Heart right ventricle (tissue), 16 donors: ENCODE results near the gene CEP131. TPM values are rescaled to one million over a fixed set of nuclear protein-coding genes. Genes with fewer than 3 reads are reported as not detected.
A peak's percentile ranks its signal among the peaks of the same experiment; 100 is the strongest.

Experiments
- ATAC-seq, 8 donors: fragments of 200-7000 bp; cut with Tn5 transposase; one replicate each; pipeline ENCODE4 v1.9.1; 2020; ENCODE audit warnings: mild to moderate bottlenecking in 8 of 8, moderate library complexity in 8 of 8, moderate number of reproducible peaks in 1 of 8
- DNase-seq, 2 donors: peaks; one replicate each; pipeline ENCODE4 v3.0.0-alpha.2; 2020
- H3K27ac ChIP-seq, 10 donors: fragments of 200-600 bp; sonication (generic) in 2 of 10; one replicate each; pipeline versions ENCODE4 v1.5.0 to v1.8.0; 2020 to 2022; ENCODE audit warnings: mild to moderate bottlenecking in 3 of 10
- H3K27me3 ChIP-seq, 7 donors: fragments of 200-600 bp; one replicate each; pipeline ENCODE4 v1.8.0; 2021 to 2022; ENCODE audit warnings: mild to moderate bottlenecking in 2 of 7
- H3K36me3 ChIP-seq, 9 donors: fragments of 200-600 bp; sonication (generic) in 1 of 9; one replicate each; pipeline versions ENCODE4 v1.5.0 to v1.8.0; 2020 to 2022; ENCODE audit warnings: mild to moderate bottlenecking in 2 of 9
- H3K4me1 ChIP-seq, 9 donors: fragments of 200-600 bp; sonication (generic) in 1 of 9; one replicate each; pipeline versions ENCODE4 v1.5.0 to v1.8.0; 2020 to 2022; ENCODE audit warnings: mild to moderate bottlenecking in 4 of 9
- H3K4me3 ChIP-seq, 10 donors: fragments of 200-600 bp; sonication (generic) in 2 of 10; one replicate each; pipeline versions ENCODE4 v1.5.0 to v1.8.0; 2020 to 2022; ENCODE audit warnings: mild to moderate bottlenecking in 7 of 10, moderate library complexity in 2 of 10
- H3K9me3 ChIP-seq, 11 donors: fragments of 200-600 bp in 10 of 11; sonication (generic) in 2 of 11; one replicate each; pipeline versions ENCODE4 v1.5.0 to v1.8.0; 2013 to 2022; ENCODE audit warnings: mild to moderate bottlenecking in 2 of 11, control low read depth in 1 of 11, moderate library complexity in 1 of 11
- WGBS, 2 donors: extraction: QIAGEN DNeasy Blood & Tissue Kit; methylation state at CpG; one replicate each; pipeline ENCODE4 v1.1.7; 2013; ENCODE audit warnings: inconsistent platforms in 1 of 2; 5-methylcytosine and 5-hydroxymethylcytosine counted together
- intact Hi-C, 10 donors: fragments of 100-400 bp; cut with DNase I; formaldehyde crosslinking; loops; one replicate each; pipeline versions ENCODE4 v1.11.1 to v1.14.2; 2022
- polyA plus RNA-seq, 2 donors: library from polyadenylated mRNA; stranded (reverse); fragments of 200-250 nt; gene quantifications; one replicate each; pipeline ENCODE4 v1.2.3, GENCODE V29; 2013
- total RNA-seq, 10 donors: library from RNA; stranded (reverse); fragmentation: NEBNext Ultra II Directional in 3 of 10; extraction: Animal tissue kit (Norgen Biotek cat#: 25700) in 3 of 10; gene quantifications; one replicate each; pipeline versions ENCODE4 v1.2.1 to v1.2.4, GENCODE V29; 2021 to 2023
- TF ChIP-seq, protein P1 (sequence below), 9 donors: fragments of 200-600 bp; sonication (generic) in 2 of 9; IDR thresholded peaks; one replicate each; pipeline versions ENCODE4 v1.5.0 to v1.8.0; 2021 to 2022; ENCODE audit warnings: antibody characterized with exemption in 9 of 9, mild to moderate bottlenecking in 5 of 9, moderate library complexity in 1 of 9
- donor health status: Arrhythmogenic right ventricular cardiomyopathy.
- donor health status: ischemic (EF 13 %, LVEDD 7.1; RV severe dilation, severe dysfunction).
- donor health status: healthy with polysubstance abuse.
- donor health status: DM: no; HTN: yes; CAD: no.
- donor health status: DM: no; HTN: no; CAD: no.
- donor health status: ischemic (EF 25% LVEDD 6.9; RV normal size, moderate dysfunction).
- donor health status: ischemic (EF 25% LVEDD 5.7; RV mildly dilated, moderate dysfunction).
- donor health status: healthy.
- donor health status: DM: yes; HTN: yes; CAD: no.
- donor health status: Ischemic cardiomyopathy.
- donor health status: ischemic (EF 35%, LVEDD 5.7; RV mildly dilated, moderate dysfunction).
- donor health status: nonischemic (EF 11% LVEDD 7.7; RV severe dilation, severe dysfunction).
- donor health status: DM: yes; HTN: yes; CAD: no.
- donor health status: PGD.
- donor health status: ischemic (EF 29% LVEDD 5.4; RV normal size, mild dysfunction).
- donor health status: nonischemic (EF 23%, LVEDD 6.1; RV moderate dilation, normal function).

The CEP131 gene
- total and polyA plus RNA-seq, 12 donors: 6.4 to 20.9 (median 8.0) TPM

DNA sequence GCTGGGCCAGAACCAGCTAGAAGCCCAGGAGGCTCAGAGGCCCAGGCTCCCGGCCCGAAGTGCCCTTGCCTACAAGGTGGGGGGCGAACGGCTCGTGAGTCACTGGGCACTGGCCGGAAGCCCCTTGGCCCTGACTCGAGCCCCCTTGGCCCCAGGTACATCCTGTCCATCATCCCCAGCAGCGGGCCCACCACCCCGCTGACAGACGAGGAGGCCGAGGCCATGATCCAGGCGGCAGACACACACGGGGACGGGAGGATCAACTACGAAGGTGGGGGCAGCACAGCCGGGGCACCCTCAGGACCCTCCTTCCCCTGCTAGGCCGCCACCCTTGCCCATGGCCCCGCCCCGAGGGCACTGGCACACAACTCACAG, 41.0 kb downstream of the CEP131 start:
- ATAC-seq (no peak), DNase-seq (no peak)
- TF ChIP-seq, protein P1, sequence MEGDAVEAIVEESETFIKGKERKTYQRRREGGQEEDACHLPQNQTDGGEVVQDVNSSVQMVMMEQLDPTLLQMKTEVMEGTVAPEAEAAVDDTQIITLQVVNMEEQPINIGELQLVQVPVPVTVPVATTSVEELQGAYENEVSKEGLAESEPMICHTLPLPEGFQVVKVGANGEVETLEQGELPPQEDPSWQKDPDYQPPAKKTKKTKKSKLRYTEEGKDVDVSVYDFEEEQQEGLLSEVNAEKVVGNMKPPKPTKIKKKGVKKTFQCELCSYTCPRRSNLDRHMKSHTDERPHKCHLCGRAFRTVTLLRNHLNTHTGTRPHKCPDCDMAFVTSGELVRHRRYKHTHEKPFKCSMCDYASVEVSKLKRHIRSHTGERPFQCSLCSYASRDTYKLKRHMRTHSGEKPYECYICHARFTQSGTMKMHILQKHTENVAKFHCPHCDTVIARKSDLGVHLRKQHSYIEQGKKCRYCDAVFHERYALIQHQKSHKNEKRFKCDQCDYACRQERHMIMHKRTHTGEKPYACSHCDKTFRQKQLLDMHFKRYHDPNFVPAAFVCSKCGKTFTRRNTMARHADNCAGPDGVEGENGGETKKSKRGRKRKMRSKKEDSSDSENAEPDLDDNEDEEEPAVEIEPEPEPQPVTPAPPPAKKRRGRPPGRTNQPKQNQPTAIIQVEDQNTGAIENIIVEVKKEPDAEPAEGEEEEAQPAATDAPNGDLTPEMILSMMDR (IDR thresholded peaks at IDR 0.05): no peak

DNA sequence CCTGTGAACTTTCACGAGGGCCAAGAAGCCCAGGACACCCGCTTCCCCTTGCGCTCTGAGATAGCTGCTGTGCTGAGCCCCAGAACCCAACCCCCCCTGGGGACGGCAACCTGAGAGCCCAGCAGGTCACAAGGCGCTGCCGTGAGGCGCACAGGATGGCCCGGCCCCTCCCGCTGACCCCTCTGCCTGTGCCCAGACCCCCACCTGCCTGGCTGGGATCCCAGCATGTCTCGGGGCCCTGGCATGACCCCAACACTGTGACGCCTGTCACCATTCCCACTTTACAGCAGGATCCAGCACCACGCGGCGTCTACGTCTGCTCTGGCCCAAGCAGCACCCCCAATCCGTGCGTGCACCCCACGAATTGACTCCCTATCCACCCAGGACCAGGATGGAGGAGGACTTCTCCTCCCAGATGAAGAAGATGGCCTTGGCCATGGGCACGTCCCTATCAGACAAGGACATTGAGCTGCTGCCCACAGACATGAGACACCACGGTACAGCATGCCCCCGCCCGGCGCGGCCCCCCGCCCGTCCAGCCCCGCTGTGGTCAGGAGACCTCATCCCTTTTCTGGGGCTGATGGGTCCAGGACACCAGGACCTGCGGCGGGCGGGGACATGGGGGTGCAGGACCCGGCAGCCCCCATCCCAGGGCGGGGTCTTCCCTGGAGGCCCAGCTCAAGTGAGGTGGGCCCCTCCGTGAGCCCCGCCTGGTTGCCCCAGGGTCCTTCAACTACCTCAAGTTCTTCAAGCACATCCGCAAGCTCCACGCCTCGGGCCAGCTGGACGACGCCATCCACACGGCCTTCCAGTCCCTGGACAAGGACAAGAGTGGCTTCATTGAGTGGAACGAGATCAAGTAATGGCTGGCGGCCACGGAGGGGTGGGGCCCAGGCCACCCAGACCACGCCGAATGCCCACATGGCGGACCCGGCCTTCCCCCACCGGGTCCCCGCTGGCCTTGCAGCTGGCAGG, 41.6 kb downstream of the CEP131 start:
- H3K4me3 ChIP-seq: no peak overlapping the region
- intact Hi-C loops: no loop called here
- no peak for ATAC-seq
- WGBS, 2 donors: 92 to 94% methylated on average over 49 of the region's 49 CpGs
- no peaks in the 10 kb centered on the region for H3K9me3 ChIP-seq
- peaks cover 0 to 8% (median 0%) of the 10 kb centered on the region in 7 donors for H3K27me3 ChIP-seq
- no peak for DNase-seq
- peaks cover 0 to 10% (median 0%) of the 10 kb centered on the region in 9 donors for H3K4me1 ChIP-seq
- TF ChIP-seq, protein P1 (IDR thresholded peaks at IDR 0.05): no peak
- no peak overlapping the region for H3K27ac ChIP-seq
- H3K36me3 ChIP-seq: no peaks in the 10 kb centered on the region

More for the DNA sequence above, 41.0 kb downstream of the CEP131 start:
- peaks cover 0 to 8% (median 0%) of the 10 kb centered on the region in 7 donors for H3K27me3 ChIP-seq
- peaks cover 0 to 10% (median 0%) of the 10 kb centered on the region in 9 donors for H3K4me1 ChIP-seq
- no peak overlapping the region for H3K27ac ChIP-seq
- no peak overlapping the region for H3K4me3 ChIP-seq
- H3K9me3 ChIP-seq: no peaks in the 10 kb centered on the region
- intact Hi-C loops: no loop called here
- H3K36me3 ChIP-seq: no peaks in the 10 kb centered on the region
- 91 to 95% methylated on average over 19 of the region's 19 CpGs for WGBS, 2 donors

DNA sequence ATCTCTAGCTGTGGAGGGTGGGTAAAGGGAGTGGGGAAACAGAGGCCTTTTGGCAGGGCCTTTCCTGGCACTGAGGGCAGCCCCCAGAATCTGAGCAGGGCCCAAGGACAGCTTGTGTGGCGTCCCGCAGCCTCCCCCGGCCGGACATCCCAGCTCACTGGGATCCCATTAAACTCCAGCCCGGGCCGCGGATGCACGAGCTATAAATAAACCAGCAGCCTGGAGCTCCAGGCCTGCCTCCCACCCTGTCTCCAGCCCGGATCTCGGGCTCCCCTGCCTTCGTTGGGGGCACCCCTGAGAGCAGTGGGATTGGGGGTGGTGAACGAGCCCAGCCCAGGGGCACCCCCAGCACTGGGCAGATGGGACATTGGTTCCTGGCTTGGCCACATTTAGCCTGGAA, 42.9 kb downstream of the CEP131 start:
- TF ChIP-seq, protein P1 (IDR thresholded peaks at IDR 0.05): no peak
- intact Hi-C loops: no loop called here

DNA sequence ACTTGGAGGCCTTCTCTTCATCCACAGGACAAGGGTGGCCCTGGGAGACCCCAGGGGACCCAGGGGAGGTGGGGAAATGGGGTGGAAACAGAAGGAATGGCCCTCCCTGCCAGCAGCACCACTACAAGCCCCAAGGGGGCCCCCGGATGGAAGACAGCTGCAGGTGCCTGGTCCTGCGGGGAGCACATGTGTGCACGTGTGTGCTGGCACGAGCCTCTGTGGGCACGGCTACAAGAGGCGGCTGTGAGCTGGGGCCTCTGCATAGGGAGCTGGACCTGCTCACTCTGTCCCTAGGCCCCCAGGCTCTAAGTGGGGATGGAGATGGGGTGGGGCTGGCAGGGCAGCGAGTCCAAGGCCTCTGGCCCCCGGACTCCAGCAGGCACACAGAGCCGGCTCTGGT, 43.5 kb downstream of the CEP131 start:
- peaks cover 0 to 10% (median 0%) of the 10 kb centered on the region in 9 donors for H3K4me1 ChIP-seq
- H3K27me3 ChIP-seq: peaks cover 0 to 8% (median 0%) of the 10 kb centered on the region in 7 donors
- no peak for ATAC-seq
- peaks cover 0 to 11% (median 0%) of the 10 kb centered on the region in 11 donors for H3K9me3 ChIP-seq
- H3K4me3 ChIP-seq: no peak overlapping the region
- intact Hi-C loops: no loop called here
- DNase-seq: no peak
- H3K36me3 ChIP-seq: no peaks in the 10 kb centered on the region
- 61 to 80% methylated on average over 9 of the region's 9 CpGs for WGBS, 2 donors
- H3K27ac ChIP-seq: no peak overlapping the region
- TF ChIP-seq, protein P1 (IDR thresholded peaks at IDR 0.05): no peak

More for the DNA sequence above, 42.9 kb downstream of the CEP131 start:
- ATAC-seq: peak in 6 of 8 donors; percentile 27 to 72 (median 50)
- Histone ChIP-seq H3K27ac (no peak overlapping the region), H3K4me1 (peaks cover 0 to 10% (median 0%) of the 10 kb centered on the region in 9 donors), H3K27me3 (peaks cover 0 to 8% (median 0%) of the 10 kb centered on the region in 7 donors), H3K9me3 (peaks cover 0 to 11% (median 0%) of the 10 kb centered on the region in 11 donors), H3K36me3 (no peaks in the 10 kb centered on the region), H3K4me3 (no peak overlapping the region)
- no peak for DNase-seq
- 16 to 21% methylated on average over 12 of the region's 12 CpGs for WGBS, 2 donors
